H9 (cell line): ENCODE data around the gene CD1B. TPM values are rescaled to one million over a fixed set of nuclear protein-coding genes. Genes with fewer than 3 reads are reported as not detected.

Experiments used
- DNase-seq: peaks from one replicate; pipeline ENCODE4 v3.0.0-alpha.2; 2017
- H2AFZ ChIP-seq: one replicate; pipeline ENCODE4 v1.6.1; 2013; ENCODE audit warnings: mild to moderate bottlenecking, low read length, control low read depth, moderate library complexity
- H2AK5ac ChIP-seq: 2 replicates; pipeline ENCODE4 v1.6.1; 2013; ENCODE audit warnings: low read length, control low read depth, mixed read lengths; ENCODE audit not compliant: insufficient read length
- H2BK120ac ChIP-seq: one replicate; pipeline ENCODE4 v1.6.1; 2013; ENCODE audit warnings: low read depth, mild to moderate bottlenecking, low read length, control low read depth, inconsistent platforms; ENCODE audit not compliant: poor library complexity, severe bottlenecking
- H2BK12ac ChIP-seq: 2 replicates; pipeline ENCODE4 v1.6.1; 2013; ENCODE audit warnings: low read length, control low read depth, mixed read lengths, low read depth; ENCODE audit not compliant: insufficient read length
- H2BK15ac ChIP-seq: 2 replicates; pipeline ENCODE4 v1.6.1; 2013; ENCODE audit warnings: low read depth, low read length, control low read depth
- H2BK20ac ChIP-seq: one replicate; pipeline ENCODE4 v1.6.1; 2013; ENCODE audit warnings: low read depth, mild to moderate bottlenecking, low read length, control low read depth, inconsistent platforms; ENCODE audit not compliant: poor library complexity, severe bottlenecking
- H2BK5ac ChIP-seq: 2 replicates; pipeline ENCODE4 v1.6.1; 2013; ENCODE audit warnings: low read length, control low read depth, mixed read lengths; ENCODE audit not compliant: insufficient read length
- H3K14ac ChIP-seq: 2 replicates; pipeline ENCODE4 v1.6.1; 2013; ENCODE audit warnings: low read length, control low read depth; ENCODE audit not compliant: insufficient read depth
- H3K18ac ChIP-seq: 2 replicates; pipeline ENCODE4 v1.6.1; 2013; ENCODE audit warnings: low read depth, mild to moderate bottlenecking, mixed read lengths, low read length, control low read depth; ENCODE audit not compliant: insufficient read length
- H3K23ac ChIP-seq: 2 replicates; pipeline ENCODE4 v1.6.1; 2013; ENCODE audit warnings: low read length, control low read depth, mixed read lengths, low read depth; ENCODE audit not compliant: insufficient read length
- H3K23me2 ChIP-seq: 2 replicates; pipeline ENCODE4 v1.6.1; 2013; ENCODE audit warnings: low read depth, mild to moderate bottlenecking, mixed read lengths, low read length, control low read depth; ENCODE audit not compliant: insufficient read length, poor library complexity, severe bottlenecking
- H3K27ac ChIP-seq: 2 replicates; pipeline ENCODE4 v1.5.1; 2013; ENCODE audit warnings: low read length, control low read depth, mixed read lengths, low read depth; ENCODE audit not compliant: insufficient read length
- H3K27me3 ChIP-seq: 2 replicates; pipeline ENCODE4 v1.6.1; 2013; ENCODE audit warnings: low read length, control low read depth, inconsistent platforms; ENCODE audit not compliant: insufficient read depth
- H3K4ac ChIP-seq: 2 replicates; pipeline ENCODE4 v1.6.1; 2013; ENCODE audit warnings: low read depth, mild to moderate bottlenecking, control low read depth, inconsistent platforms, low read length, moderate library complexity
- H3K4me1 ChIP-seq: 2 replicates; pipeline ENCODE4 v1.6.1; 2013; ENCODE audit warnings: low read length, control low read depth, inconsistent platforms; ENCODE audit not compliant: insufficient read depth
- H3K4me2 ChIP-seq: 2 replicates; pipeline ENCODE4 v1.6.1; 2013; ENCODE audit warnings: low read length, control low read depth, mixed read lengths; ENCODE audit not compliant: insufficient read length, insufficient read depth
- H3K56ac ChIP-seq: 2 replicates; pipeline ENCODE4 v1.6.1; 2013; ENCODE audit warnings: low read depth, mild to moderate bottlenecking, mixed read lengths, low read length, control low read depth; ENCODE audit not compliant: insufficient read length
- H3K79me1 ChIP-seq: 2 replicates; pipeline ENCODE4 v1.6.1; 2013; ENCODE audit warnings: low read depth, mild to moderate bottlenecking, moderate library complexity, low read length, control low read depth, inconsistent platforms; ENCODE audit not compliant: insufficient read depth, poor library complexity, severe bottlenecking
- H3K79me2 ChIP-seq: 2 replicates; pipeline ENCODE4 v1.6.1; 2013; ENCODE audit warnings: low read length, control low read depth, inconsistent platforms; ENCODE audit not compliant: insufficient read depth
- H3K9ac ChIP-seq: 2 replicates; pipeline ENCODE4 v1.6.1; 2013; ENCODE audit warnings: low read length, control low read depth, mixed read lengths; ENCODE audit not compliant: insufficient read length; ENCODE audit errors: extremely low read depth
- H3K9me3 ChIP-seq: one replicate; pipeline ENCODE4 v1.6.1; 2013; ENCODE audit warnings: low read depth, low read length, inconsistent platforms; ENCODE audit not compliant: control insufficient read depth
- H3T11ph ChIP-seq: one replicate; pipeline ENCODE4 v1.6.1; 2013; ENCODE audit warnings: mild to moderate bottlenecking, low read length, control low read depth, inconsistent platforms
- H4K20me1 ChIP-seq: one replicate; pipeline ENCODE4 v1.6.1; 2013; ENCODE audit not compliant: control insufficient read depth, insufficient read length, insufficient read depth
- H4K5ac ChIP-seq: 2 replicates; pipeline ENCODE4 v1.6.1; 2013; ENCODE audit warnings: low read depth, mild to moderate bottlenecking, mixed read lengths, low read length, control low read depth; ENCODE audit not compliant: insufficient read length
- H4K8ac ChIP-seq: replicated peaks from 2 replicates; pipeline ENCODE4 v1.6.1; 2013; ENCODE audit warnings: low read length, control low read depth, mixed read lengths, low read depth; ENCODE audit not compliant: insufficient read length
- H4K91ac ChIP-seq: 2 replicates; pipeline ENCODE4 v1.6.1; 2013; ENCODE audit warnings: low read depth, mild to moderate bottlenecking, moderate library complexity, mixed read lengths, low read length, control low read depth; ENCODE audit not compliant: insufficient read length
- H3K27ac Mint-ChIP-seq, 3 experiments: 2 replicates in 2 of 3; 3 replicates in 1 of 3; pipeline ENCODE4 v1.8.0; 2020 to 2021; ENCODE audit warnings: mixed read lengths in 3 of 3, mild to moderate bottlenecking in 1 of 3, moderate library complexity in 1 of 3
- H3K27me3 Mint-ChIP-seq: 2 replicates; pipeline ENCODE4 v1.8.0; 2021; ENCODE audit warnings: low read depth, mild to moderate bottlenecking, moderate library complexity, mixed read lengths
- H3K36me3 Mint-ChIP-seq, 3 experiments: 2 replicates in 2 of 3; 3 replicates in 1 of 3; pipeline ENCODE4 v1.8.0; 2020 to 2021; ENCODE audit warnings: low read depth in 3 of 3, mixed read lengths in 3 of 3; ENCODE audit not compliant: insufficient read depth in 1 of 3
- H3K4me1 Mint-ChIP-seq, 2 experiments: 2 replicates each; pipeline ENCODE4 v1.8.0; 2020; ENCODE audit warnings: mixed read lengths in 2 of 2
- H3K4me3 Mint-ChIP-seq, 2 experiments: 2 replicates in 1 of 2; 3 replicates in 1 of 2; pipeline ENCODE4 v1.8.0; 2020 to 2021; ENCODE audit warnings: mild to moderate bottlenecking in 2 of 2, mixed read lengths in 2 of 2, moderate library complexity in 1 of 2
- H3K9me3 Mint-ChIP-seq, 2 experiments: 2 replicates in 1 of 2; 3 replicates in 1 of 2; pipeline ENCODE4 v1.8.0; 2020; ENCODE audit warnings: mild to moderate bottlenecking in 2 of 2, mixed read lengths in 2 of 2, moderate library complexity in 1 of 2
- WGBS: extraction: QIAGEN DNeasy Blood & Tissue Kit; methylation state at CpG from one replicate; pipeline ENCODE4 v1.1.7; 2013; ENCODE audit warnings: missing lambda C conversion rate, low lambda C conversion rate, mixed read lengths; ENCODE audit not compliant: insufficient read length; ENCODE audit errors: extremely low coverage; 5-methylcytosine and 5-hydroxymethylcytosine counted together
- total RNA-seq: library from RNA; stranded (reverse); gene quantifications from 2 replicates; pipeline ENCODE4 v1.2.1, GENCODE V29; 2021
- TF ChIP-seq, protein P1 (sequence below): fragments of 200-600 bp; sonication (generic); conservative IDR thresholded peaks from 3 replicates; pipeline ENCODE4 v1.8.0; 2021; ENCODE audit warnings: antibody characterized with exemption, mild to moderate bottlenecking

The CD1B gene
- total RNA-seq, 1 experiment from 2014 or later, result not detected

DNA sequence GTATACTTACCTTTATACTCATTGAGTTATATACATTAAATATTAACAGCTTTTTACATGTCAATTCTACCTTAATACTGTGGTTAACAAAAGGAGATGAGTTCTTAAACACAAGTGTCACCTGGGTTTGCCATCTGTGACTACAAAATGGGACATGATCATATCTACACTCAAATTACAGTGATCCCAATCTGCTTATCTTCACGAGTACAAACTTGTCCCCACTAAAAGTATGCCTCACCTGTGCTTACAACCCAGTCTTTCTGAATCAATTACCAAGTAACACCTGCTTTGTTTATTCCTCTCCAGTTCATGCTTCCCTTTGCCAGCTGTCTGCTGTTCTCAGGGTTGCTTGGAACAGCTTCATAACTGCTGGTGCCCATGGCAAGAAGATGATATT is 31.2 kb upstream of the CD1B start:
- no peak for DNase-seq
- Mint-ChIP-seq H3K27ac (no peak overlapping the region), H3K36me3 (no peaks in the 10 kb centered on the region), H3K4me1 (peaks cover 2 to 3% of the 10 kb centered on the region in 2 experiments; a peak in 3 of 4 replicates), H3K9me3 (no peaks in the 10 kb centered on the region), H3K4me3 (no peak overlapping the region), H3K27me3 (no peaks in the 10 kb centered on the region; the same call in 1 of the 2 replicates)
- no peak overlapping the region for H3K4ac ChIP-seq
- H3K4me2 ChIP-seq, result no peak overlapping the region
- no peak overlapping the region for H3K56ac ChIP-seq
- no peak overlapping the region for H2BK12ac ChIP-seq
- no peaks in the 10 kb centered on the region for H3K9me3 ChIP-seq
- no peak overlapping the region for H2BK20ac ChIP-seq
- WGBS, result no CpG with 5 or more reads among the region's 1 CpG
- H3K79me1 ChIP-seq, result no peaks in the 10 kb centered on the region
- H2BK15ac ChIP-seq, result no peak overlapping the region
- H2AK5ac ChIP-seq, result no peak overlapping the region
- no peak overlapping the region for H3K14ac ChIP-seq
- no peaks in the 10 kb centered on the region for H3K23me2 ChIP-seq
- H3K18ac ChIP-seq, result no peak overlapping the region
- H2BK5ac ChIP-seq, result no peak overlapping the region
- no peak overlapping the region for H3K27ac ChIP-seq
- no peak overlapping the region for H2AFZ ChIP-seq
- no peak overlapping the region for H3K23ac ChIP-seq
- H4K91ac ChIP-seq, result no peak overlapping the region
- no peaks in the 10 kb centered on the region for H3K27me3 ChIP-seq
- H2BK120ac ChIP-seq, result no peak overlapping the region
- no peak overlapping the region for H4K8ac ChIP-seq
- H3K9ac ChIP-seq, result no peak overlapping the region
- no peak overlapping the region for H4K5ac ChIP-seq
- no peaks in the 10 kb centered on the region for H3K4me1 ChIP-seq
- H3T11ph ChIP-seq, result no peak overlapping the region
- TF ChIP-seq, protein P1, sequence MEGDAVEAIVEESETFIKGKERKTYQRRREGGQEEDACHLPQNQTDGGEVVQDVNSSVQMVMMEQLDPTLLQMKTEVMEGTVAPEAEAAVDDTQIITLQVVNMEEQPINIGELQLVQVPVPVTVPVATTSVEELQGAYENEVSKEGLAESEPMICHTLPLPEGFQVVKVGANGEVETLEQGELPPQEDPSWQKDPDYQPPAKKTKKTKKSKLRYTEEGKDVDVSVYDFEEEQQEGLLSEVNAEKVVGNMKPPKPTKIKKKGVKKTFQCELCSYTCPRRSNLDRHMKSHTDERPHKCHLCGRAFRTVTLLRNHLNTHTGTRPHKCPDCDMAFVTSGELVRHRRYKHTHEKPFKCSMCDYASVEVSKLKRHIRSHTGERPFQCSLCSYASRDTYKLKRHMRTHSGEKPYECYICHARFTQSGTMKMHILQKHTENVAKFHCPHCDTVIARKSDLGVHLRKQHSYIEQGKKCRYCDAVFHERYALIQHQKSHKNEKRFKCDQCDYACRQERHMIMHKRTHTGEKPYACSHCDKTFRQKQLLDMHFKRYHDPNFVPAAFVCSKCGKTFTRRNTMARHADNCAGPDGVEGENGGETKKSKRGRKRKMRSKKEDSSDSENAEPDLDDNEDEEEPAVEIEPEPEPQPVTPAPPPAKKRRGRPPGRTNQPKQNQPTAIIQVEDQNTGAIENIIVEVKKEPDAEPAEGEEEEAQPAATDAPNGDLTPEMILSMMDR, result no peak
- H3K79me2 ChIP-seq, result no peaks in the 10 kb centered on the region; the same call in 1 of the 2 replicates
- H4K20me1 ChIP-seq, result no peaks in the 10 kb centered on the region
